Spleen (tissue), 7 donors: ENCODE measurements around the gene CDH18.

Source experiments
- POLR2A ChIP-seq, 3 donors: fragments of 450-650 bp; IDR thresholded peaks; one replicate each; pipeline ENCODE4 v1.5.1; 2017; ENCODE audit warnings: antibody characterized with exemption in 3 of 3, mild to moderate bottlenecking in 1 of 3
- TF ChIP-seq, protein P1 (sequence below), 11 experiments: fragments of 200-600 bp in 7 of 11; fragments of 450-650 bp in 4 of 11; sonication (generic) in 4 of 11; IDR thresholded peaks in 8 of 11; conservative IDR thresholded peaks in 3 of 11; 1 replicate in 7 of 11; 2 replicates in 4 of 11; pipeline versions ENCODE4 v1.4.0 to v1.8.0; 2016 to 2021; ENCODE audit warnings: antibody characterized with exemption in 11 of 11, inconsistent platforms in 4 of 11, mild to moderate bottlenecking in 1 of 11
- donor health status: DM: no; HTN: no; CAD: no; lungs with moderate emphysema.
- donor health status: DM: no; HTN: no; CAD: no.
- donor health status: DM: no; HTN: no; CAD: no.

DNA sequence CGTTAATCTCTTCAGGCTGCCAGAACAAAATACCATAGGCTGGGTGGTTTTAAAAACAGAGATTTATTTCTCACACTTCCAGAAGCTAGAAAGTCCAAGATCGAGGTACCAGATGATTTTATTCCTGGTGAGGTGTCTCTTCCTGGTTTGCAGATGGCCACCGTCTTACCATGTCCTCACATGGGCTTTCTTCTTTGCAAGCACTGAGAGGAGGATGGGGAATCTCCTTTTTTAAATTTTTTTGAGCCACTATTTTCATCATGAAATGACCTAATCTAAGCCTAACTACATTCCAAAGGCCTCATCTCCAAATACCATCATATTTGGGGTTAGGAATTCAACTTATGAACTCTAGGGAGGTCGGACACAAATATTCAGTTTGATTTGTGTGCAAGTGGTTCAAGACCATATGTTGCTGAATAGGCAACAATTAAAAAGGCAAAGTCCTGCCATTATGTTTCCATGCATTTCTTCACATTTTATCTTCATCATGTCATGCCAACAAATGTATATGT lies 371.2 kb downstream of the CDH18 start:
- TF ChIP-seq, protein P1, sequence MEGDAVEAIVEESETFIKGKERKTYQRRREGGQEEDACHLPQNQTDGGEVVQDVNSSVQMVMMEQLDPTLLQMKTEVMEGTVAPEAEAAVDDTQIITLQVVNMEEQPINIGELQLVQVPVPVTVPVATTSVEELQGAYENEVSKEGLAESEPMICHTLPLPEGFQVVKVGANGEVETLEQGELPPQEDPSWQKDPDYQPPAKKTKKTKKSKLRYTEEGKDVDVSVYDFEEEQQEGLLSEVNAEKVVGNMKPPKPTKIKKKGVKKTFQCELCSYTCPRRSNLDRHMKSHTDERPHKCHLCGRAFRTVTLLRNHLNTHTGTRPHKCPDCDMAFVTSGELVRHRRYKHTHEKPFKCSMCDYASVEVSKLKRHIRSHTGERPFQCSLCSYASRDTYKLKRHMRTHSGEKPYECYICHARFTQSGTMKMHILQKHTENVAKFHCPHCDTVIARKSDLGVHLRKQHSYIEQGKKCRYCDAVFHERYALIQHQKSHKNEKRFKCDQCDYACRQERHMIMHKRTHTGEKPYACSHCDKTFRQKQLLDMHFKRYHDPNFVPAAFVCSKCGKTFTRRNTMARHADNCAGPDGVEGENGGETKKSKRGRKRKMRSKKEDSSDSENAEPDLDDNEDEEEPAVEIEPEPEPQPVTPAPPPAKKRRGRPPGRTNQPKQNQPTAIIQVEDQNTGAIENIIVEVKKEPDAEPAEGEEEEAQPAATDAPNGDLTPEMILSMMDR (IDR thresholded peaks at IDR 0.05 in 8 of 11, conservative IDR thresholded peaks at IDR 0.05 in 3 of 11), result no peak
- TF ChIP-seq POLR2A (IDR thresholded peaks at IDR 0.05), result no peak
